ENCODE measurements around the gene NEUROD4.

DNA sequence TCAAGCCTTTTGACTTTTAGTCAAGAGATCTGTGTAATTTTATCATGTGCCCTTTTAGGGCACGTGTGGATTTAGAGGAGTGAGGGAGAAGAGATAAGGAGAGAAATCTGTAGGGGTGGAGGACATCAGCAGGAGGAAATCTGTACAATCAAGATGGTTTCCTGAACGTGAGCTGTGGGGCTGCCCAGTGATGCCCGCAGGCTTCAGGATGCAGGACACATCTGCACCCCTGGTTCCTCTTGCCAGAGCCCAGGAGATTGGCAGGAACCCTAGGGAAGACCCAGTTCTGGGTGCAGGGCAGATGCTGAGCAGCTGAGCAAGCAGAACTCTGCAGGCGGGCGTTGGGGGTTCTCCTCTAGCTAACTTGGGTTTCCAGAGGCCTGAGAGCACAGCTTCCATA lies 23.6 kb upstream of the NEUROD4 start:
- TF ChIP-seq, protein P1, sequence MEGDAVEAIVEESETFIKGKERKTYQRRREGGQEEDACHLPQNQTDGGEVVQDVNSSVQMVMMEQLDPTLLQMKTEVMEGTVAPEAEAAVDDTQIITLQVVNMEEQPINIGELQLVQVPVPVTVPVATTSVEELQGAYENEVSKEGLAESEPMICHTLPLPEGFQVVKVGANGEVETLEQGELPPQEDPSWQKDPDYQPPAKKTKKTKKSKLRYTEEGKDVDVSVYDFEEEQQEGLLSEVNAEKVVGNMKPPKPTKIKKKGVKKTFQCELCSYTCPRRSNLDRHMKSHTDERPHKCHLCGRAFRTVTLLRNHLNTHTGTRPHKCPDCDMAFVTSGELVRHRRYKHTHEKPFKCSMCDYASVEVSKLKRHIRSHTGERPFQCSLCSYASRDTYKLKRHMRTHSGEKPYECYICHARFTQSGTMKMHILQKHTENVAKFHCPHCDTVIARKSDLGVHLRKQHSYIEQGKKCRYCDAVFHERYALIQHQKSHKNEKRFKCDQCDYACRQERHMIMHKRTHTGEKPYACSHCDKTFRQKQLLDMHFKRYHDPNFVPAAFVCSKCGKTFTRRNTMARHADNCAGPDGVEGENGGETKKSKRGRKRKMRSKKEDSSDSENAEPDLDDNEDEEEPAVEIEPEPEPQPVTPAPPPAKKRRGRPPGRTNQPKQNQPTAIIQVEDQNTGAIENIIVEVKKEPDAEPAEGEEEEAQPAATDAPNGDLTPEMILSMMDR (optimal IDR thresholded peaks at IDR 0.05 in 1 of 3, IDR thresholded peaks at IDR 0.05 in 1 of 3, conservative IDR thresholded peaks at IDR 0.05 in 1 of 3; ENCODE audit: extremely low read depth in 1 of 3, insufficient read depth in 2 of 3, low read length in 3 of 3), result no peak
- no peak for TF ChIP-seq EZH2 (IDR thresholded peaks at IDR 0.05; ENCODE audit: low read length)
